Fibroblast of lung (primary cell): ENCODE measurements around the gene COA1. TPM values are rescaled to one million over a fixed set of nuclear protein-coding genes. Genes with fewer than 3 reads are reported as not detected.

Source experiments
- DNase-seq, 2 donors: peaks; one replicate each; pipeline versions ENCODE4 v3.0.0 to v3.0.0-alpha.2; 2010; ENCODE audit warnings: low read depth in 2 of 2
- H2AFZ ChIP-seq: 2 replicates; pipeline ENCODE4 v1.5.1; 2012; ENCODE audit warnings: low read length, control low read depth, inconsistent platforms
- H3K27ac ChIP-seq: 2 replicates; pipeline ENCODE4 v1.5.1; 2011; ENCODE audit warnings: low read length, control low read depth; ENCODE audit not compliant: insufficient read depth
- H3K27me3 ChIP-seq: 2 replicates; pipeline ENCODE4 v1.5.1; 2011; ENCODE audit warnings: mild to moderate bottlenecking, low read length; ENCODE audit not compliant: control insufficient read depth, insufficient read depth
- H3K36me3 ChIP-seq: 2 replicates; pipeline ENCODE4 v1.5.1; 2011; ENCODE audit warnings: low read length; ENCODE audit not compliant: control insufficient read depth, insufficient read depth
- H3K4me1 ChIP-seq: 2 replicates; pipeline ENCODE4 v1.5.1; 2011; ENCODE audit warnings: low read length; ENCODE audit not compliant: control insufficient read depth, insufficient read depth; ENCODE audit errors: extremely low read depth
- H3K4me2 ChIP-seq: 2 replicates; pipeline ENCODE4 v1.5.1; 2011; ENCODE audit warnings: low read length, control low read depth; ENCODE audit not compliant: insufficient read depth; ENCODE audit errors: extremely low read depth
- H3K4me3 ChIP-seq, 4 experiments: fragments of 200-600 bp in 1 of 4; sonication (generic) in 1 of 4; replicated peaks in 1 of 4; 2 replicates each; pipeline ENCODE4 v1.5.1; 2011 to 2016; ENCODE audit warnings: low read length in 4 of 4, low read depth in 3 of 4, mild to moderate bottlenecking in 3 of 4, control low read depth in 2 of 4, inconsistent platforms in 1 of 4, mixed read lengths in 1 of 4; ENCODE audit not compliant: insufficient read depth in 1 of 4; ENCODE audit errors: control extremely low read depth in 1 of 4
- H3K79me2 ChIP-seq: 2 replicates; pipeline ENCODE4 v1.5.1; 2012; ENCODE audit warnings: mild to moderate bottlenecking, low read length, inconsistent platforms; ENCODE audit not compliant: control insufficient read depth, insufficient read depth
- H3K9ac ChIP-seq: 2 replicates; pipeline ENCODE4 v1.5.1; 2011; ENCODE audit warnings: mild to moderate bottlenecking, low read length, control low read depth; ENCODE audit not compliant: insufficient read depth
- H3K9me3 ChIP-seq: 2 replicates; pipeline ENCODE4 v1.5.1; 2012; ENCODE audit warnings: low read depth, low read length; ENCODE audit not compliant: control insufficient read depth, insufficient read depth
- H4K20me1 ChIP-seq: 2 replicates; pipeline ENCODE4 v1.5.1; 2011; ENCODE audit warnings: low read length; ENCODE audit not compliant: control insufficient read depth, insufficient read depth; ENCODE audit errors: extremely low read depth
- CTCF ChIP-seq, 2 donors: IDR thresholded peaks in 1 of 2; conservative IDR thresholded peaks in 1 of 2; 1 replicate in 1 of 2; 2 replicates in 1 of 2; pipeline ENCODE4 v1.5.1; 2011 to 2012; ENCODE audit warnings: low read length in 2 of 2, control low read depth in 1 of 2, inconsistent platforms in 1 of 2, low read depth in 1 of 2, mild to moderate bottlenecking in 1 of 2
- EZH2 ChIP-seq: IDR thresholded peaks from 2 replicates; pipeline ENCODE4 v1.5.1; 2012; ENCODE audit warnings: low read length, control low read depth, mild to moderate bottlenecking; ENCODE audit errors: missing control alignments
- polyA plus RNA-seq, 2 donors: library from polyadenylated mRNA; depleted of rRNA in 1 of 2; stranded (reverse) in 1 of 2; unstranded in 1 of 2; fragments of >200 nt; gene quantifications; 2 replicates each; pipeline ENCODE4 v1.2.1, GENCODE V29; 2011 to 2012; ENCODE audit warnings: missing spikeins in 1 of 2
- total RNA-seq: library from RNA; depleted of rRNA; stranded (reverse); fragments of >200 nt; gene quantifications from 2 replicates; pipeline ENCODE4 v1.2.1, GENCODE V29; 2014

Gene COA1
- total and polyA plus RNA-seq, 2 donors (not counting 1 experiment from before 2014, with no cell fraction given): 28.8 to 39.6 TPM

- no peak overlapping the region for H3K27ac ChIP-seq
- H3K9me3 ChIP-seq: no peaks in the 10 kb centered on the region
- no peaks in the 10 kb centered on the region for H3K4me1 ChIP-seq
- no peak overlapping the region for H3K4me3 ChIP-seq
- no peaks in the 10 kb centered on the region for H3K27me3 ChIP-seq
- H3K36me3 ChIP-seq: no peaks in the 10 kb centered on the region
- H3K9ac ChIP-seq: no peak overlapping the region
- DNase-seq: peak in 1 of 2 donors; percentile 56
- H3K4me2 ChIP-seq: no peak overlapping the region
- no peak overlapping the region for H2AFZ ChIP-seq
- peaks cover 25% of the 10 kb centered on the region for H3K79me2 ChIP-seq
- no peaks in the 10 kb centered on the region for H4K20me1 ChIP-seq
- no peak for TF ChIP-seq CTCF (conservative IDR thresholded peaks at IDR 0.05 in 1 of 2, IDR thresholded peaks at IDR 0.05 in 1 of 2; ENCODE audit: low read depth in 1 of 2, low read length in 2 of 2)
- no peak for TF ChIP-seq EZH2
Measured at GRCh38 chr7:43686991-43687390, 42.3 kb downstream of the COA1 start.

- Histone ChIP-seq H3K4me1 (no peaks in the 10 kb centered on the region), H3K27me3 (no peaks in the 10 kb centered on the region), H2AFZ (no peak overlapping the region), H3K36me3 (no peaks in the 10 kb centered on the region), H3K9ac (no peak overlapping the region), H3K4me2 (no peak overlapping the region), H3K27ac (no peak overlapping the region), H3K79me2 (peaks cover 6% of the 10 kb centered on the region), H4K20me1 (no peaks in the 10 kb centered on the region), H3K9me3 (no peaks in the 10 kb centered on the region), H3K4me3 (no peak overlapping the region)
- DNase-seq: no peak
- TF ChIP-seq EZH2 (no peak), CTCF (conservative IDR thresholded peaks at IDR 0.05 in 1 of 2, IDR thresholded peaks at IDR 0.05 in 1 of 2; ENCODE audit: low read depth in 1 of 2, low read length in 2 of 2) (no peak)
Measured at GRCh38 chr7:43680736-43681135, 48.6 kb downstream of the COA1 start.

GRCh38 chr7:43679210-43680068 lies 49.9 kb downstream of the COA1 start:
- TF ChIP-seq EZH2 (no peak), CTCF (conservative IDR thresholded peaks at IDR 0.05 in 1 of 2, IDR thresholded peaks at IDR 0.05 in 1 of 2; ENCODE audit: low read depth in 1 of 2, low read length in 2 of 2) (no peak)
- Histone ChIP-seq H3K27me3 (no peaks in the 10 kb centered on the region), H3K79me2 (peaks cover 4% of the 10 kb centered on the region), H3K27ac (no peak overlapping the region), H3K4me1 (no peaks in the 10 kb centered on the region), H3K9ac (no peak overlapping the region), H3K4me2 (no peak overlapping the region), H4K20me1 (no peaks in the 10 kb centered on the region), H3K4me3 (no peak overlapping the region), H2AFZ (no peak overlapping the region), H3K9me3 (no peaks in the 10 kb centered on the region), H3K36me3 (no peaks in the 10 kb centered on the region)
- DNase-seq: no peak
